Calu3 (cell line): Measurements from ENCODE around the gene SLC27A4. TPM values are rescaled to one million over a fixed set of nuclear protein-coding genes. Genes with fewer than 3 reads are reported as not detected.

Source experiments
- BruUV-seq: library from RNA; stranded (reverse); fragments of 400-500 nt; replicated peaks from 2 replicates; lab custom pipeline; 2021; lab: Mats Ljungman, UMichigan
- CTCF ChIA-PET: fragments of 300-600 bp; sonication (Branson Sonifier 250); formaldehyde crosslinking; loops from one replicate; lab custom pipeline; 2022; ENCODE audit warnings: antibody characterized with exemption; lab: Charles Lee
- DNase-seq: peaks from one replicate; pipeline ENCODE4 v3.0.0; 2022
- H3K27ac Mint-ChIP-seq: one replicate; pipeline ENCODE4 v1.8.0; 2022; ENCODE audit warnings: mixed read lengths; ENCODE audit not compliant: unreplicated experiment
- H3K27me3 Mint-ChIP-seq: one replicate; pipeline ENCODE4 v1.8.0; 2022; ENCODE audit warnings: mixed read lengths; ENCODE audit not compliant: unreplicated experiment
- H3K36me3 Mint-ChIP-seq: one replicate; pipeline ENCODE4 v1.8.0; 2022; ENCODE audit warnings: mild to moderate bottlenecking, moderate library complexity, mixed read lengths; ENCODE audit not compliant: insufficient read depth, unreplicated experiment
- H3K4me1 Mint-ChIP-seq: one replicate; pipeline ENCODE4 v1.8.0; 2022; ENCODE audit warnings: mild to moderate bottlenecking, low read depth, mixed read lengths; ENCODE audit not compliant: unreplicated experiment
- H3K4me3 Mint-ChIP-seq: one replicate; pipeline ENCODE4 v1.8.0; 2022; ENCODE audit warnings: mild to moderate bottlenecking, low read depth, moderate library complexity, mixed read lengths; ENCODE audit not compliant: unreplicated experiment
- H3K9me3 Mint-ChIP-seq: one replicate; pipeline ENCODE4 v1.8.0; 2022; ENCODE audit warnings: low read depth, mixed read lengths; ENCODE audit not compliant: unreplicated experiment
- intact Hi-C: fragments of 100-400 bp; cut with micrococcal nuclease; formaldehyde crosslinking; loops from one replicate; pipeline ENCODE4 v1.10.0; 2022; ENCODE audit not compliant: unreplicated experiment
- total RNA-seq: library from RNA; stranded (reverse); gene quantifications from 2 replicates; pipeline ENCODE4 v1.2.3, GENCODE V29; 2022
- TF ChIP-seq, protein P1 (sequence below): fragments of 200-600 bp; IDR thresholded peaks from one replicate; pipeline ENCODE4 v1.8.0; 2022; ENCODE audit warnings: antibody characterized with exemption; ENCODE audit not compliant: unreplicated experiment

The SLC27A4 gene
- total RNA-seq, 1 experiment from 2014 or later: 13.8 TPM

DNA sequence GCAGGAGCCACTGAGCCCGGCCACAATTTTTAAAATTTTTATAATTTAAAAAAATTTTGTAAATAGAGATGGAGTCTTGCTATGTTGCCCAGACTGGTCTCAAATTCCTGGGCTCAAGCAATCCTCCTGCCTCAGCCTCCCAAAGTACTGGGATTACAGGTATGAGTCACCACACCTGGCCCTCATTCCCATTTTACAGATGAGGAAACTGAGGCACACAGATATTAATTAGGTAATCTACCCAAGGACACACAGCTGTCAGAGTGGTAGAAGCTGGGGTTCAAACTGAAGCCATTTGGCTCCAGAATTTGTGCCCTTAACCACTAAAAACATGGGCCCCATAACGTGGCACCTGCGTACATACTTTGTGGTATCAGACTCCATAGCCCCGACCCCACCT is 25.6 kb upstream of the SLC27A4 start:
- CTCF ChIA-PET: no interaction called here

DNA sequence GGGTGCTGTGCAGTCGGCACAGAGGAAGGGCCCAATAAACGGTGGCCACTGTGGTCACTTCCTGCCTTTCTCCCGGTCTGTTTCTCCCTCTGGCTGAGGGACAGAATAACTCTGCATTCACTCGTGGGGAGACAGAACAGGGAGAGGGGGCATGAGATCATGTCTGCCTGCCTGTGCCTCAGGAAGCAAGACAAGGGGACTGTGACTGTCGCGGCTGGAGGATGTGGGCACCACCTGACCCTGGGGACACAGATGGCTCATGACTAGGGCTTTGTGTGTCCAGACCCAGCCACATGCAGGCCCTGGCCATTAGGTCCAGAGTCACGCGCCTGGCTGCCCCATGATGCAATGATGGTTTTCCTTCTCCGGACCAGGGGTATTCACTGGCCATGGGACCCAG is 23.9 kb upstream of the SLC27A4 start:
- no TSS peak for BruUV-seq
- Mint-ChIP-seq H3K27me3 (no peaks in the 10 kb centered on the region), H3K4me1 (no peaks in the 10 kb centered on the region), H3K4me3 (no peak overlapping the region), H3K36me3 (peaks cover 13% of the 10 kb centered on the region), H3K27ac (no peak overlapping the region), H3K9me3 (no peaks in the 10 kb centered on the region)
- DNase-seq: no peak
- intact Hi-C loops: no loop called here
- CTCF ChIA-PET: no interaction called here
- TF ChIP-seq, protein P1, sequence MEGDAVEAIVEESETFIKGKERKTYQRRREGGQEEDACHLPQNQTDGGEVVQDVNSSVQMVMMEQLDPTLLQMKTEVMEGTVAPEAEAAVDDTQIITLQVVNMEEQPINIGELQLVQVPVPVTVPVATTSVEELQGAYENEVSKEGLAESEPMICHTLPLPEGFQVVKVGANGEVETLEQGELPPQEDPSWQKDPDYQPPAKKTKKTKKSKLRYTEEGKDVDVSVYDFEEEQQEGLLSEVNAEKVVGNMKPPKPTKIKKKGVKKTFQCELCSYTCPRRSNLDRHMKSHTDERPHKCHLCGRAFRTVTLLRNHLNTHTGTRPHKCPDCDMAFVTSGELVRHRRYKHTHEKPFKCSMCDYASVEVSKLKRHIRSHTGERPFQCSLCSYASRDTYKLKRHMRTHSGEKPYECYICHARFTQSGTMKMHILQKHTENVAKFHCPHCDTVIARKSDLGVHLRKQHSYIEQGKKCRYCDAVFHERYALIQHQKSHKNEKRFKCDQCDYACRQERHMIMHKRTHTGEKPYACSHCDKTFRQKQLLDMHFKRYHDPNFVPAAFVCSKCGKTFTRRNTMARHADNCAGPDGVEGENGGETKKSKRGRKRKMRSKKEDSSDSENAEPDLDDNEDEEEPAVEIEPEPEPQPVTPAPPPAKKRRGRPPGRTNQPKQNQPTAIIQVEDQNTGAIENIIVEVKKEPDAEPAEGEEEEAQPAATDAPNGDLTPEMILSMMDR: no peak

More for the DNA sequence above, 25.6 kb upstream of the SLC27A4 start:
- intact Hi-C loops: no loop called here
- no peak for DNase-seq
- Mint-ChIP-seq H3K4me1 (no peaks in the 10 kb centered on the region), H3K36me3 (peaks cover 19% of the 10 kb centered on the region), H3K9me3 (no peaks in the 10 kb centered on the region), H3K4me3 (no peak overlapping the region), H3K27me3 (no peaks in the 10 kb centered on the region), H3K27ac (no peak overlapping the region)
- BruUV-seq: no TSS peak
- TF ChIP-seq, protein P1: no peak

DNA sequence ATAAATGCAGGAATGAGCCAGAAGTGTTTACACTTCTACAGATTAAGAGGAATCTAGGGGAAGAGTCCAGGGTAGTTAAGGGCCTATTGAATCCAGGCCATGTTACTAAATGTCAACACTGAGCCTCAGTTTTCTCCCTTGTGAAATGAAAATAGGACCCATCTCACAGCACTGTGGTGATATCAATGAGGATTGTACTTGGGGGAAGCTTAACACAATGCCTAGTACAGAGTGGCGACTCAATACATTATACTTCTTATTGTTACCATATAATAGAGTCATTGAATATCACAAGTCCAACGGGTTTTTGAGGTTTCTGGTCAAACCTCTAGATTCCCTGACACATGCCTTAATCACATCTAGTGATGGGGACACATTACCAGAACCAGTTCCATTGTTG is 22.7 kb upstream of the SLC27A4 start:
- H3K36me3 Mint-ChIP-seq: peaks cover 22% of the 10 kb centered on the region
- no peaks in the 10 kb centered on the region for H3K27me3 Mint-ChIP-seq
- H3K4me3 Mint-ChIP-seq: no peak overlapping the region
- no TSS peak for BruUV-seq
- no peak overlapping the region for H3K27ac Mint-ChIP-seq
- CTCF ChIA-PET: no interaction called here
- no peak for DNase-seq
- intact Hi-C loops: no loop called here
- no peaks in the 10 kb centered on the region for H3K9me3 Mint-ChIP-seq
- H3K4me1 Mint-ChIP-seq: no peaks in the 10 kb centered on the region
- TF ChIP-seq, protein P1: no peak

DNA sequence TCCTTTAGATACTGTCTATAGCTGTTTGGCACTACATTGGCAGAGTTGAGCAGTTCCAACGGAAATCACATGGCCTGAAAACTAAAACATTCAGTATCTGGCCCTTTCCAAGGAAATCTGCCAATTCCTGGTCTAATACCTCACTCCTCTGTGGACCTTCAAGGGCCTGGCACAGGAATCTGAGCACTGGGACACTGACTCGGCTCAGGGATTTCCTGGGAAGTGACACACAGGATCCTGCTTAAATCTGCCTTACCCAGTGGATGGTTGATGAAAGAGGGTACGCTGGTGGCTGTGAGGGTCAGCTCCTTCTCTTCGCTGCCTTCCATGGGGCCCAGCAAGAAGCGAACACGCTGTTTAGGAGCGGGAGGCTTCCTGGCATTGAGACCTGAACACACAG is 19.0 kb upstream of the SLC27A4 start:
- H3K4me1 Mint-ChIP-seq: no peaks in the 10 kb centered on the region
- CTCF ChIA-PET: no interaction called here
- intact Hi-C loops: no loop called here

More for the DNA sequence above, 19.0 kb upstream of the SLC27A4 start:
- no TSS peak for BruUV-seq
- Mint-ChIP-seq H3K27ac (peak overlapping the region; percentile 96), H3K9me3 (no peaks in the 10 kb centered on the region), H3K4me3 (peak overlapping the region; percentile 89), H3K36me3 (peaks cover 21% of the 10 kb centered on the region), H3K27me3 (no peaks in the 10 kb centered on the region)
- no peak for DNase-seq
- TF ChIP-seq, protein P1: no peak
